GM23338 (cell line): ENCODE results near the gene NOVA2. TPM values are rescaled to one million over a fixed set of nuclear protein-coding genes. Genes with fewer than 3 reads are reported as not detected.

Source experiments
- ATAC-seq: fragments of 200-7000 bp; cut with Tn5 transposase; 3 replicates; pipeline ENCODE4 v1.9.1; 2020
- DNase-seq: peaks from one replicate; pipeline ENCODE4 v3.0.0-alpha.2; 2015; ENCODE audit warnings: low spot score
- H2AFZ ChIP-seq: fragments of 200-600 bp; sonication (generic); 2 replicates; pipeline ENCODE4 v1.8.0; 2016; ENCODE audit warnings: antibody characterized with exemption, mild to moderate bottlenecking, moderate library complexity
- H3F3A ChIP-seq: fragments of 200-600 bp; sonication (generic); replicated peaks from 2 replicates; pipeline ENCODE4 v1.8.0; 2017; ENCODE audit warnings: antibody characterized with exemption, mixed run types, low read depth
- H3K27ac ChIP-seq: fragments of 200-600 bp; sonication (generic); 2 replicates; pipeline ENCODE4 v1.6.1; 2016; ENCODE audit warnings: low read depth
- H3K27me3 ChIP-seq: fragments of 200-600 bp; sonication (generic); 2 replicates; pipeline ENCODE4 v1.8.0; 2016; ENCODE audit warnings: mild to moderate bottlenecking, mixed run types, moderate library complexity; ENCODE audit not compliant: insufficient read depth
- H3K36me3 ChIP-seq: fragments of 200-600 bp; sonication (generic); 2 replicates; pipeline ENCODE4 v1.8.0; 2016; ENCODE audit warnings: mild to moderate bottlenecking; ENCODE audit not compliant: insufficient read depth
- H3K4me1 ChIP-seq: fragments of 200-600 bp; sonication (generic); 2 replicates; pipeline ENCODE4 v1.8.0; 2016; ENCODE audit warnings: mild to moderate bottlenecking, moderate library complexity; ENCODE audit not compliant: insufficient read depth
- H3K4me2 ChIP-seq: fragments of 200-600 bp; sonication (generic); 2 replicates; pipeline ENCODE4 v1.7.1; 2017; ENCODE audit warnings: mixed run types
- H3K4me3 ChIP-seq: fragments of 200-600 bp; sonication (generic); 2 replicates; pipeline ENCODE4 v1.6.1; 2016; ENCODE audit warnings: mixed run types
- H3K79me2 ChIP-seq: fragments of 200-600 bp; sonication (generic); replicated peaks from 2 replicates; pipeline ENCODE4 v1.8.0; 2017; ENCODE audit warnings: mild to moderate bottlenecking; ENCODE audit not compliant: insufficient read depth
- H3K9me2 ChIP-seq: fragments of 200-600 bp; sonication (generic); 2 replicates; pipeline ENCODE4 v1.8.0; 2017; ENCODE audit not compliant: insufficient read depth
- H4K20me1 ChIP-seq: fragments of 200-600 bp; sonication (generic); replicated peaks from 2 replicates; pipeline ENCODE4 v1.8.0; 2017; ENCODE audit warnings: mild to moderate bottlenecking; ENCODE audit not compliant: insufficient read depth
- H3K27ac Mint-ChIP-seq: 2 replicates; pipeline ENCODE4 v1.8.0; 2020; ENCODE audit warnings: inconsistent platforms, mild to moderate bottlenecking, moderate library complexity, mixed read lengths
- H3K27me3 Mint-ChIP-seq: 3 replicates; pipeline ENCODE4 v1.8.0; 2022; ENCODE audit warnings: low read depth, mild to moderate bottlenecking, moderate library complexity, mixed read lengths, inconsistent platforms; ENCODE audit not compliant: insufficient read depth, poor library complexity
- H3K36me3 Mint-ChIP-seq: 3 replicates; pipeline ENCODE4 v1.8.0; 2021; ENCODE audit warnings: low read depth, mild to moderate bottlenecking, inconsistent platforms, moderate library complexity, mixed read lengths
- H3K4me1 Mint-ChIP-seq: 3 replicates; pipeline ENCODE4 v1.8.0; 2020; ENCODE audit warnings: mild to moderate bottlenecking, inconsistent platforms, mixed read lengths
- H3K4me3 Mint-ChIP-seq: 3 replicates; pipeline ENCODE4 v1.8.0; 2021; ENCODE audit warnings: moderate library complexity, mild to moderate bottlenecking, inconsistent platforms, mixed read lengths
- H3K9me3 Mint-ChIP-seq: 3 replicates; pipeline ENCODE4 v1.8.0; 2020; ENCODE audit warnings: moderate library complexity, mild to moderate bottlenecking, inconsistent platforms, mixed read lengths
- CREB1 ChIP-seq: fragments of 250-450 bp; sonication (Bioruptor Pico); IDR thresholded peaks from 2 replicates; pipeline ENCODE4 v1.5.0; 2020; ENCODE audit warnings: low read depth, mild to moderate bottlenecking, moderate library complexity
- CTCF ChIP-seq, 2 experiments: fragments of 200-600 bp in 1 of 2; sonication (generic) in 1 of 2; conservative IDR thresholded peaks; 2 replicates each; pipeline versions ENCODE4 v1.5.1 to v1.6.1; 2016 to 2017; ENCODE audit warnings: antibody characterized with exemption in 2 of 2, low read depth in 2 of 2, mild to moderate bottlenecking in 2 of 2, moderate library complexity in 1 of 2
- EZH2 ChIP-seq: fragments of 200-600 bp; sonication (generic); IDR thresholded peaks from one replicate; pipeline ENCODE4 v1.8.0; 2017; ENCODE audit warnings: antibody characterized with exemption, mild to moderate bottlenecking, low read depth; ENCODE audit not compliant: unreplicated experiment
- EZH2phosphoT487 ChIP-seq: fragments of 200-600 bp; sonication (generic); IDR thresholded peaks from one replicate; pipeline ENCODE4 v1.8.1; 2018; ENCODE audit warnings: antibody characterized with exemption; ENCODE audit not compliant: unreplicated experiment
- JUNB ChIP-seq: IDR thresholded peaks from one replicate; pipeline ENCODE4 v1.6.1; 2016; ENCODE audit warnings: antibody characterized with exemption; ENCODE audit not compliant: unreplicated experiment
- NANOG ChIP-seq: IDR thresholded peaks from 2 replicates; pipeline ENCODE4 v1.6.1; 2016; ENCODE audit warnings: antibody characterized with exemption, borderline replicate concordance
- POLR2AphosphoS5 ChIP-seq: IDR thresholded peaks from 2 replicates; pipeline ENCODE4 v1.6.1; 2016; ENCODE audit warnings: antibody characterized with exemption, low read depth
- REST ChIP-seq: IDR thresholded peaks from one replicate; pipeline ENCODE4 v1.6.1; 2018; ENCODE audit warnings: antibody characterized with exemption; ENCODE audit not compliant: unreplicated experiment
- ZNF114 ChIP-seq: fragments of 250-450 bp; sonication (Bioruptor Pico); IDR thresholded peaks from 2 replicates; pipeline ENCODE4 v1.5.0; 2020; ENCODE audit warnings: mild to moderate bottlenecking, moderate library complexity
- ZNF331 ChIP-seq: fragments of 250-450 bp; sonication (Bioruptor Pico); IDR thresholded peaks from 2 replicates; pipeline ENCODE4 v1.5.0; 2020; ENCODE audit warnings: low read depth, mild to moderate bottlenecking, moderate library complexity
- polyA plus RNA-seq: library from polyadenylated mRNA; unstranded; fragments of >200 nt; fragmentation: Nextera tagmentation; extraction: Ambion mirVana; gene quantifications from 2 replicates; pipeline ENCODE4 v1.2.1, GENCODE V29; 2016
- total RNA-seq: library from RNA; depleted of rRNA; stranded (reverse); fragments of >200 nt; shearing (Covaris generic); gene quantifications from 2 replicates; pipeline ENCODE4 v1.2.3, GENCODE V29; 2014

The NOVA2 gene
- total and polyA plus RNA-seq, 2 experiments from 2014 or later, result 5.1 to 13.7 TPM

- no peaks in the 10 kb centered on the region for H3K79me2 ChIP-seq
- no peak for DNase-seq
- Mint-ChIP-seq H3K9me3 (no peaks in the 10 kb centered on the region; the same call in 2 of the 3 replicates), H3K27ac (no peak overlapping the region), H3K4me1 (no peaks in the 10 kb centered on the region; the same call in 2 of the 3 replicates), H3K4me3 (no peak overlapping the region), H3K36me3 (no peaks in the 10 kb centered on the region), H3K27me3 (peaks cover 9% of the 10 kb centered on the region)
- H3K36me3 ChIP-seq, result no peaks in the 10 kb centered on the region
- no peak for ATAC-seq
- H4K20me1 ChIP-seq, result no peaks in the 10 kb centered on the region
- no peaks in the 10 kb centered on the region for H3K27me3 ChIP-seq
- no peaks in the 10 kb centered on the region for H3K4me1 ChIP-seq
- no peak overlapping the region for H3K27ac ChIP-seq
- no peak overlapping the region for H2AFZ ChIP-seq
- H3K4me3 ChIP-seq, result no peak overlapping the region
- no peaks in the 10 kb centered on the region for H3K9me2 ChIP-seq
- H3K4me2 ChIP-seq, result no peak overlapping the region
- no peak for TF ChIP-seq ZNF331 (CRISPR knock-in tag)
- TF ChIP-seq REST, result no peak
- no peak for TF ChIP-seq EZH2
- TF ChIP-seq NANOG, result no peak
- TF ChIP-seq JUNB, result no peak
- TF ChIP-seq CTCF (conservative IDR thresholded peaks at IDR 0.05; ENCODE audit: low read depth in 2 of 2), result no peak
- no peak for TF ChIP-seq CREB1 (CRISPR knock-in tag)
- TF ChIP-seq POLR2AphosphoS5, result no peak
- no peak for TF ChIP-seq EZH2phosphoT487
- H3F3A ChIP-seq, result peaks cover 9% of the 10 kb centered on the region; the same call in 1 of the 2 replicates
Observed at GRCh38 chr19:45918721-45919120, 54.9 kb downstream of the NOVA2 start.

- H3K27me3 ChIP-seq, result no peaks in the 10 kb centered on the region
- peaks cover 13% of the 10 kb centered on the region; the same call in 1 of the 2 replicates for H3F3A ChIP-seq
- Mint-ChIP-seq H3K4me3 (no peak overlapping the region), H3K4me1 (no peaks in the 10 kb centered on the region; the same call in 2 of the 3 replicates), H3K36me3 (no peaks in the 10 kb centered on the region; the same call in 2 of the 3 replicates), H3K27ac (no peak overlapping the region), H3K27me3 (peaks cover 10% of the 10 kb centered on the region), H3K9me3 (no peaks in the 10 kb centered on the region; the same call in 2 of the 3 replicates)
- DNase-seq (no peak), ATAC-seq (no peak)
- H3K4me2 ChIP-seq, result no peak overlapping the region
- H3K27ac ChIP-seq, result no peak overlapping the region
- TF ChIP-seq ZNF331 (CRISPR knock-in tag) (no peak), EZH2 (no peak), CREB1 (CRISPR knock-in tag) (no peak), ZNF114 (CRISPR knock-in tag) (no peak), NANOG (no peak)
- H3K79me2 ChIP-seq, result no peaks in the 10 kb centered on the region
- H4K20me1 ChIP-seq, result no peaks in the 10 kb centered on the region
- H2AFZ ChIP-seq, result no peak overlapping the region
- no peaks in the 10 kb centered on the region for H3K4me1 ChIP-seq
- H3K9me2 ChIP-seq, result no peaks in the 10 kb centered on the region
- no peak overlapping the region for H3K4me3 ChIP-seq
- H3K36me3 ChIP-seq, result no peaks in the 10 kb centered on the region
Observed at GRCh38 chr19:45917421-45918091, 56.1 kb downstream of the NOVA2 start.
